A549 (cell line): ENCODE measurements around the gene TENT4A. TPM values are rescaled to one million over a fixed set of nuclear protein-coding genes. Genes with fewer than 3 reads are reported as not detected.
A peak's percentile ranks its signal among the peaks of the same experiment; 100 is the strongest.

Experiments used
- ATAC-seq, 2 experiments: fragments of 200-7000 bp in 1 of 2; fragments of >200 bp in 1 of 2; cut with Nextera tagmentation in 1 of 2; cut with Tn5 transposase in 1 of 2; 3 replicates each; pipeline versions ENCODE4 v1.8.0 to v1.9.1; 2018 to 2020; ENCODE audit warnings: mild to moderate bottlenecking in 1 of 2, moderate library complexity in 1 of 2
- CTCF ChIA-PET: fragments of 300-600 bp; sonication (Branson Sonifier 250); formaldehyde crosslinking; extraction: SDS; loops from one replicate; lab custom pipeline; 2021; ENCODE audit warnings: antibody characterized with exemption, inconsistent platforms; lab: Yijun Ruan, JAX
- POLR2A ChIA-PET: fragments of 350-600 bp; formaldehyde crosslinking; extraction: SDS; loops from one replicate; lab custom pipeline; 2021; ENCODE audit warnings: antibody characterized with exemption, inconsistent platforms; lab: Yijun Ruan, JAX
- DNase-seq, 2 experiments: peaks; one replicate each; pipeline versions ENCODE4 v3.0.0 to v3.0.0-alpha.2; 2011 to 2016; ENCODE audit warnings: low read depth in 1 of 2, low spot score in 1 of 2
- FAIRE-seq: peaks from 2 replicates; lab custom pipeline; 2011; peaks lifted over from hg19 to GRCh38; lab: Jason Lieb, UNC
- H3K27ac ChIP-seq, 2 experiments: fragments of >200 bp; sonication (Bioruptor Twin); formaldehyde crosslinking; 3 replicates each; pipeline ENCODE4 v1.5.1; 2016 to 2017
- H3K4me1 ChIP-seq: fragments of >200 bp; sonication (Bioruptor Twin); formaldehyde crosslinking; 3 replicates; pipeline ENCODE4 v1.6.1; 2016
- H3K4me2 ChIP-seq: fragments of >200 bp; sonication (Bioruptor Twin); formaldehyde crosslinking; 3 replicates; pipeline ENCODE4 v1.6.1; 2016
- H3K4me3 ChIP-seq: fragments of >200 bp; sonication (Bioruptor Twin); formaldehyde crosslinking; 3 replicates; pipeline ENCODE4 v1.5.1; 2016
- H3K9me3 ChIP-seq: fragments of >200 bp; sonication (Bioruptor Twin); formaldehyde crosslinking; 3 replicates; pipeline ENCODE4 v1.6.1; 2016
- CHD4 ChIP-seq: fragments of 200-600 bp; sonication (generic); IDR thresholded peaks from 2 replicates; pipeline ENCODE4 v1.6.1; 2016; ENCODE audit warnings: antibody characterized with exemption, mild to moderate bottlenecking, borderline replicate concordance
- EHF ChIP-seq: fragments of 250-450 bp; sonication (Bioruptor Pico); IDR thresholded peaks from 2 replicates; pipeline ENCODE4 v1.5.0; 2020; ENCODE audit warnings: mild to moderate bottlenecking
- EP300 ChIP-seq, 2 experiments: fragments of >200 bp; sonication (Bioruptor Twin); formaldehyde crosslinking; IDR thresholded peaks; 2 replicates in 1 of 2; 3 replicates in 1 of 2; pipeline ENCODE4 v1.6.1; 2016 to 2017
- FOSB ChIP-seq: fragments of 250-450 bp; sonication (Bioruptor Pico); IDR thresholded peaks from 2 replicates; pipeline ENCODE4 v1.5.0; 2020; ENCODE audit warnings: mild to moderate bottlenecking, moderate library complexity
- FOSL2 ChIP-seq, 2 experiments: fragments of 450-650 bp in 1 of 2; fragments of >200 bp in 1 of 2; sonication (Bioruptor Twin) in 1 of 2; formaldehyde crosslinking; IDR thresholded peaks; 2 replicates each; pipeline versions ENCODE4 v1.5.0 to v1.6.1; 2016 to 2020; ENCODE audit warnings: mild to moderate bottlenecking in 1 of 2, moderate library complexity in 1 of 2
- FOXS1 ChIP-seq: fragments of 250-450 bp; sonication (Bioruptor Pico); IDR thresholded peaks from 2 replicates; pipeline ENCODE4 v1.5.0; 2020; ENCODE audit warnings: mild to moderate bottlenecking, moderate library complexity
- KDM1A ChIP-seq: fragments of 200-600 bp; sonication (generic); IDR thresholded peaks from 2 replicates; pipeline ENCODE4 v1.6.1; 2016; ENCODE audit warnings: low read depth, mild to moderate bottlenecking
- MAFK ChIP-seq: fragments of 450-650 bp; IDR thresholded peaks from 2 replicates; pipeline ENCODE4 v1.6.1; 2014; ENCODE audit not compliant: partially characterized antibody
- MAX ChIP-seq: IDR thresholded peaks from 2 replicates; pipeline ENCODE4 v1.6.1; 2012
- MAZ ChIP-seq: fragments of 150-350 bp; IDR thresholded peaks from 2 replicates; pipeline ENCODE4 v1.6.1; 2014; ENCODE audit warnings: antibody characterized with exemption, low read depth, low read length, borderline replicate concordance
- NPAS2 ChIP-seq: fragments of 250-450 bp; sonication (Bioruptor Pico); IDR thresholded peaks from 2 replicates; pipeline ENCODE4 v1.8.0; 2022; ENCODE audit warnings: mild to moderate bottlenecking, moderate library complexity, borderline replicate concordance
- RCOR1 ChIP-seq: fragments of 150-350 bp; IDR thresholded peaks from 2 replicates; pipeline ENCODE4 v1.6.1; 2014; ENCODE audit warnings: antibody characterized with exemption, low read length, low read depth
- SMC3 ChIP-seq: fragments of >200 bp; sonication (Bioruptor Twin); formaldehyde crosslinking; IDR thresholded peaks from 3 replicates; pipeline ENCODE4 v1.6.1; 2018; ENCODE audit warnings: inconsistent platforms
- WGBS: methylation state at CpG from one replicate; pipeline ENCODE4 v1.1.6; 2017; ENCODE audit errors: missing lambda C conversion rate; 5-methylcytosine and 5-hydroxymethylcytosine counted together
- polyA plus RNA-seq, 4 experiments: library from polyadenylated mRNA; depleted of rRNA in 3 of 4; stranded (reverse); fragments of >200 nt; fragmentation: RNase III in 1 of 4; extraction: RNeasy Plus Mini Kit Qiagen cat#74134 plus additional on column Dnase treatment in 1 of 4; gene quantifications; 2 replicates in 3 of 4; 3 replicates in 1 of 4; pipeline ENCODE4 v1.2.3, GENCODE V29; 2011 to 2017
- TF ChIP-seq, protein P1 (sequence below): fragments of 450-650 bp; IDR thresholded peaks from 2 replicates; pipeline ENCODE4 v1.6.1; 2014; ENCODE audit warnings: antibody characterized with exemption
- TF ChIP-seq, protein P2 (sequence below): fragments of 250-450 bp; sonication (Bioruptor Pico); IDR thresholded peaks from 2 replicates; pipeline ENCODE4 v1.5.0; 2020; ENCODE audit warnings: low read depth, mild to moderate bottlenecking, moderate library complexity
- TF ChIP-seq, protein P3 (sequence below): fragments of 250-450 bp; sonication (Bioruptor Pico); IDR thresholded peaks from 2 replicates; pipeline ENCODE4 v1.5.0; 2021; ENCODE audit warnings: mild to moderate bottlenecking, moderate library complexity, borderline replicate concordance
- TF ChIP-seq, protein P4 (sequence below): fragments of 200-600 bp; sonication (generic); IDR thresholded peaks from 2 replicates; pipeline ENCODE4 v1.6.1; 2016; ENCODE audit warnings: antibody characterized with exemption, mild to moderate bottlenecking, moderate library complexity

The TENT4A gene
- polyA plus RNA-seq, 2 of the 4 experiments (the other 2 are of a cell fraction), result 7.2 to 15.2 TPM

DNA sequence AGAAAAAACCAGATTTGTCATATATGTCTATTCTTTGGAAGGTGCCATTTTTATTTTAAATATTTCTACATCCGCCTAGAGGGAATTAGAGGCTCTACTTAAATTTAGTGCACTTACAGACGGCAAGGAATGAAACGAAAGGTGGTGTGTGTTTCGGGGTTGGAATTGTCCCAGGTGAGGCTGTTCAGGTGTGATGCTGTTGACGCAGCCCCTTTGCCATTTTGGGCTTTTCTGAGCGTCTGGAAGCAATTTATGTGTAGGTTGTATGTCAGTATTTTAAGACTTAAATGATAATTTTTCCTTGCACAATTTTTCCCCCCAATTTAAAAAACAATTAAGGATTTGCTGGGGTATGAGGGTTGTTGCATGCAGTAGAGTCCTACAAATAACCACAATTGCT, 2.0 kb downstream of the TENT4A start:
- DNase-seq, result no peak
- peak overlapping the region; percentile 89 for H3K4me2 ChIP-seq

GRCh38 chr5:6715758-6716628, 2.8 kb downstream of the TENT4A start:
- DNase-seq (no peak), ATAC-seq (no peak), FAIRE-seq (no peak)
- Histone ChIP-seq H3K27ac (no peak overlapping the region), H3K4me2 (peak overlapping the region; percentile 89), H3K9me3 (no peaks in the 10 kb centered on the region), H3K4me1 (peaks cover 30% of the 10 kb centered on the region), H3K4me3 (peak overlapping the region; percentile 78)
- WGBS, result 82% methylated on average over 17 of the region's 17 CpGs
- no peak for TF ChIP-seq KDM1A
- TF ChIP-seq NPAS2, result no peak
- no peak for TF ChIP-seq FOSL2 (IDR thresholded peaks at IDR 0.05)
- no peak for TF ChIP-seq FOSL2 (CRISPR knock-in tag; IDR thresholded peaks at IDR 0.05)
- no peak for TF ChIP-seq MAFK
- no peak for TF ChIP-seq MAX
- TF ChIP-seq, protein P1, sequence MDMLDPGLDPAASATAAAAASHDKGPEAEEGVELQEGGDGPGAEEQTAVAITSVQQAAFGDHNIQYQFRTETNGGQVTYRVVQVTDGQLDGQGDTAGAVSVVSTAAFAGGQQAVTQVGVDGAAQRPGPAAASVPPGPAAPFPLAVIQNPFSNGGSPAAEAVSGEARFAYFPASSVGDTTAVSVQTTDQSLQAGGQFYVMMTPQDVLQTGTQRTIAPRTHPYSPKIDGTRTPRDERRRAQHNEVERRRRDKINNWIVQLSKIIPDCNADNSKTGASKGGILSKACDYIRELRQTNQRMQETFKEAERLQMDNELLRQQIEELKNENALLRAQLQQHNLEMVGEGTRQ, result no peak
- no peak for TF ChIP-seq EHF (CRISPR knock-in tag)
- TF ChIP-seq, protein P2, sequence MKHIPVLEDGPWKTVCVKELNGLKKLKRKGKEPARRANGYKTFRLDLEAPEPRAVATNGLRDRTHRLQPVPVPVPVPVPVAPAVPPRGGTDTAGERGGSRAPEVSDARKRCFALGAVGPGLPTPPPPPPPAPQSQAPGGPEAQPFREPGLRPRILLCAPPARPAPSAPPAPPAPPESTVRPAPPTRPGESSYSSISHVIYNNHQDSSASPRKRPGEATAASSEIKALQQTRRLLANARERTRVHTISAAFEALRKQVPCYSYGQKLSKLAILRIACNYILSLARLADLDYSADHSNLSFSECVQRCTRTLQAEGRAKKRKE (CRISPR knock-in tag), result no peak
- ChIA-PET POLR2A (no interaction called here), CTCF (interaction anchor here (1.0 kb wide), 1 partner anchor 11 kb away, joined by 3 read pairs; no protein-coding TSS in a partner anchor)

More for the DNA sequence above, 2.0 kb downstream of the TENT4A start:
- peak overlapping the region; percentile 78 for H3K4me3 ChIP-seq
- FAIRE-seq, result no peak
- 27% methylated on average over 6 of the region's 6 CpGs for WGBS
- peaks cover 25% of the 10 kb centered on the region; the same call in 2 of the 3 replicates for H3K4me1 ChIP-seq
- TF ChIP-seq FOSB (CRISPR knock-in tag) (no peak), MAX (no peak), SMC3 (no peak), CHD4 (no peak), MAZ (no peak), RCOR1 (no peak), EP300 (IDR thresholded peaks at IDR 0.05) (no peak), FOXS1 (CRISPR knock-in tag) (no peak)
- TF ChIP-seq, protein P3, sequence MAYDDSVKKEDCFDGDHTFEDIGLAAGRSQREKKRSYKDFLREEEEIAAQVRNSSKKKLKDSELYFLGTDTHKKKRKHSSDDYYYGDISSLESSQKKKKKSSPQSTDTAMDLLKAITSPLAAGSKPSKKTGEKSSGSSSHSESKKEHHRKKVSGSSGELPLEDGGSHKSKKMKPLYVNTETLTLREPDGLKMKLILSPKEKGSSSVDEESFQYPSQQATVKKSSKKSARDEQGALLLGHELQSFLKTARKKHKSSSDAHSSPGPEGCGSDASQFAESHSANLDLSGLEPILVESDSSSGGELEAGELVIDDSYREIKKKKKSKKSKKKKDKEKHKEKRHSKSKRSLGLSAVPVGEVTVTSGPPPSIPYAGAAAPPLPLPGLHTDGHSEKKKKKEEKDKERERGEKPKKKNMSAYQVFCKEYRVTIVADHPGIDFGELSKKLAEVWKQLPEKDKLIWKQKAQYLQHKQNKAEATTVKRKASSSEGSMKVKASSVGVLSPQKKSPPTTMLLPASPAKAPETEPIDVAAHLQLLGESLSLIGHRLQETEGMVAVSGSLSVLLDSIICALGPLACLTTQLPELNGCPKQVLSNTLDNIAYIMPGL (CRISPR knock-in tag), result no peak
- TF ChIP-seq, protein P4, sequence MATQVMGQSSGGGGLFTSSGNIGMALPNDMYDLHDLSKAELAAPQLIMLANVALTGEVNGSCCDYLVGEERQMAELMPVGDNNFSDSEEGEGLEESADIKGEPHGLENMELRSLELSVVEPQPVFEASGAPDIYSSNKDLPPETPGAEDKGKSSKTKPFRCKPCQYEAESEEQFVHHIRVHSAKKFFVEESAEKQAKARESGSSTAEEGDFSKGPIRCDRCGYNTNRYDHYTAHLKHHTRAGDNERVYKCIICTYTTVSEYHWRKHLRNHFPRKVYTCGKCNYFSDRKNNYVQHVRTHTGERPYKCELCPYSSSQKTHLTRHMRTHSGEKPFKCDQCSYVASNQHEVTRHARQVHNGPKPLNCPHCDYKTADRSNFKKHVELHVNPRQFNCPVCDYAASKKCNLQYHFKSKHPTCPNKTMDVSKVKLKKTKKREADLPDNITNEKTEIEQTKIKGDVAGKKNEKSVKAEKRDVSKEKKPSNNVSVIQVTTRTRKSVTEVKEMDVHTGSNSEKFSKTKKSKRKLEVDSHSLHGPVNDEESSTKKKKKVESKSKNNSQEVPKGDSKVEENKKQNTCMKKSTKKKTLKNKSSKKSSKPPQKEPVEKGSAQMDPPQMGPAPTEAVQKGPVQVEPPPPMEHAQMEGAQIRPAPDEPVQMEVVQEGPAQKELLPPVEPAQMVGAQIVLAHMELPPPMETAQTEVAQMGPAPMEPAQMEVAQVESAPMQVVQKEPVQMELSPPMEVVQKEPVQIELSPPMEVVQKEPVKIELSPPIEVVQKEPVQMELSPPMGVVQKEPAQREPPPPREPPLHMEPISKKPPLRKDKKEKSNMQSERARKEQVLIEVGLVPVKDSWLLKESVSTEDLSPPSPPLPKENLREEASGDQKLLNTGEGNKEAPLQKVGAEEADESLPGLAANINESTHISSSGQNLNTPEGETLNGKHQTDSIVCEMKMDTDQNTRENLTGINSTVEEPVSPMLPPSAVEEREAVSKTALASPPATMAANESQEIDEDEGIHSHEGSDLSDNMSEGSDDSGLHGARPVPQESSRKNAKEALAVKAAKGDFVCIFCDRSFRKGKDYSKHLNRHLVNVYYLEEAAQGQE, result no peak
- no peak for ATAC-seq
- H3K9me3 ChIP-seq, result no peaks in the 10 kb centered on the region
- ChIA-PET CTCF (no interaction called here), POLR2A (no interaction called here)
- peak overlapping the region in 1 of 2 experiments; percentile 90; a peak in 3 of 6 replicates for H3K27ac ChIP-seq
